ES-I3 (cell line): ENCODE measurements around the gene PDE11A.

ENCODE experiments used
- H3K36me3 ChIP-seq: 2 replicates; pipeline ENCODE4 v1.6.1; 2013; ENCODE audit warnings: mild to moderate bottlenecking, low read length, control low read depth, moderate library complexity; ENCODE audit not compliant: insufficient read depth
- H3K4me1 ChIP-seq: 2 replicates; pipeline ENCODE4 v1.6.1; 2013; ENCODE audit warnings: mild to moderate bottlenecking, control low read depth, low read length; ENCODE audit not compliant: insufficient read depth
- H3K9ac ChIP-seq: 2 replicates; pipeline ENCODE4 v1.6.1; 2013; ENCODE audit warnings: low read depth, mild to moderate bottlenecking, low read length, moderate library complexity
- H3K9me3 ChIP-seq: 2 replicates; pipeline ENCODE4 v1.6.1; 2013; ENCODE audit warnings: mild to moderate bottlenecking, low read length, moderate library complexity; ENCODE audit not compliant: control insufficient read depth, insufficient read depth

Gene PDE11A

DNA sequence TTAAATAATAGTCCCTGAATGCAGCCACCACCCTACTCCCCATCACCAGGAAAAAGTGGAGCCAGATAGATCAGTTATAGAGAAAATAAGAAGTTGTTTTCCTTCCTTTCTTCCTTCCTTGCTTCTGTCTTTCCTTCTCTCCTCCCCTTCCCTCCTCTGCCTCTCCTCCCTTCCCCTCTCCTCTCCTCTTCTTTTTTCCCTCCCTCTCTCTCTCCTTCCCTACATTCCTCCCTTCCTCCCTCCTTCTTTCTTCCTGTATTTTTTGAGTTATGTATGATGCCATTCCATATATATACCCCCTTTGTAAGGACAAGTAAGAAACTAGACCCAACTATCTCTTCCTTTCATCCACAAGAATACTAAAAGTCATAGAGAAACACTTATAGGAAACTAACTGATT, 414.3 kb downstream of the PDE11A start:
- H3K36me3 ChIP-seq: no peaks in the 10 kb centered on the region
- peaks cover 11% of the 10 kb centered on the region for H3K4me1 ChIP-seq
- no peaks in the 10 kb centered on the region for H3K9me3 ChIP-seq
- no peak overlapping the region for H3K9ac ChIP-seq

DNA sequence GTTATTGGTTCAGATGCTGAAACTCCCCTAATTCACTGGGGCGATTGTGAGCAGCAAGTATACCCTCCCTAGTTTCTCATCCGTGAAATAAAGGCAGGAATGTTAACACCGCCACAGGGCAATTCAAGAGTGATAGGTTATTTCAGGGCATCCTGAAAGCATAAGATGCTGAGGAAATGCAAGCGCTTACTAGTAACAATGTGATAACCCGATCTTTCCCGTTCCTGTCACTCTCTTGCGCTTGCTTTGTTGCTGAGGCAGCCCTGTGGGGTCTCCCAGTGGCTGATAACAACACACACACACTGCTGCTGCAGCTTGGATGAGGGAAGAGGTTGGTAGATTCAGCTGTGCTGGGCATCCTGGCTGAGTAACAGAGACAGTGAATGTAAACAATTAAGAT, 420.7 kb downstream of the PDE11A start:
- Histone ChIP-seq H3K36me3 (no peaks in the 10 kb centered on the region), H3K4me1 (peaks cover 19% of the 10 kb centered on the region), H3K9me3 (no peaks in the 10 kb centered on the region; the same call in 1 of the 2 replicates)

DNA sequence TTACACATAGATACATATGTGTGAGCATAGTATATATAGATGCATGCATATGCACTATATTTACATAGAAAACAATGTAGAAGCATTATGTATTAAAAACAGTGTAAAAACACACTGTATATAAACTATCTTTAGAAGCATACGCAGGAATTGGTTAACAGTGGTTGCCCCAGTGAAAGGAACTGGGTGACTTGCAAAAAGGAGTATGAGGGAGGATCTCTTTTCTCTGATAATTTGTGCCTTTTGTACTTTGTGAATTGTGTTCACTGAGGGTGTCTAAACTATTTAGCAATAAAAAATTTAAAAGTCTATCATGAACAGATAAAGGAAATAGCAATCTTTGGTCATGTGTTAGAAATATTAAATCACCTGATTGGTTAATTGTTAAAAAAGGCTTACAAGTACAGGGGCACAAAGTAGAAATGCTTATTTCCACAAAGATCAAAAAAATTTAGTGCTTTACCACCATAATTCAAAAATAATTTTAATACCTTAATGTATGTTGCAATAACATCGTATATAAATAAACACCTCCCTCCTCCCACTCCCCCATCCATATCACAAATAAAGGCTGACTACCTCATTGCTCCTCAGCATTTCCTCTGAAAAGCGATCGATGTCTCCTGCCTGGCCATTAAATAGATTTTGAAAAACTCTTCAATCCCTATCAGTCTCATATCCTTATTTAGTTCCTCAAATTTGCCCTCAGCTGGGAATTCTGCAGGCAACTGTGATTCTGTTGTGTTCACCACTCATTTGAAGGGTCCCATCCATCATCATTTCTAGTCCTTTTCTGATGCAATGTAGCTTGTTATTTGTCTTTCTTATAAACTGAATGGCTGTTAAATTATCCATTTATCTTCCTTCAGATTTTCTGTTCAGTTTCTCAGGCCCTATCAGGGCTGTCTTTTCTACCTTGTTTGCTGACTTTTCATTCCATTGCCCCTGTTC, 422.7 kb downstream of the PDE11A start:
- peaks cover 19% of the 10 kb centered on the region for H3K4me1 ChIP-seq
- no peaks in the 10 kb centered on the region for H3K36me3 ChIP-seq
- H3K9me3 ChIP-seq: no peaks in the 10 kb centered on the region; the same call in 1 of the 2 replicates
- no peak overlapping the region for H3K9ac ChIP-seq

More for the DNA sequence above, 420.7 kb downstream of the PDE11A start:
- H3K9ac ChIP-seq: no peak overlapping the region

DNA sequence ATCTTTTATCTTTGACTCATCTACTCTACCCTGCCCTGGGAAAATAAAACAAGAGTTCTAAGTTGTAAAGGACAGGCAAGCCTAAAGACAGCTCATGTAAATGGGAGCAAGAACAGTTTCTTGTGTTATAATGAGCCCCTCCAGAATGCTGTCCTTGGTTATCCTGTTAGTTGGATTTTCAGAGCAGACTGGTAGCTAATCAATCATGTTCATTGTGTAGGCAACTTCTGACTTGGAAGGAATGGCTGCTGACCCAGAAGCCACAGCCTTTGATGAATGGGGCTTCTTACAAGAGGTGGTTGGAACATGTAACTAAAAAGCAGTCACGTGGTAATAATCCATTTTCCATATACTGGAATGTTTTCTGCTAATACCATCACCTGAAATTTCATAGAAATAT, 425.8 kb downstream of the PDE11A start:
- H3K9me3 ChIP-seq: no peaks in the 10 kb centered on the region; the same call in 1 of the 2 replicates
- H3K9ac ChIP-seq: no peak overlapping the region
- peaks cover 9% of the 10 kb centered on the region for H3K4me1 ChIP-seq
- no peaks in the 10 kb centered on the region for H3K36me3 ChIP-seq

DNA sequence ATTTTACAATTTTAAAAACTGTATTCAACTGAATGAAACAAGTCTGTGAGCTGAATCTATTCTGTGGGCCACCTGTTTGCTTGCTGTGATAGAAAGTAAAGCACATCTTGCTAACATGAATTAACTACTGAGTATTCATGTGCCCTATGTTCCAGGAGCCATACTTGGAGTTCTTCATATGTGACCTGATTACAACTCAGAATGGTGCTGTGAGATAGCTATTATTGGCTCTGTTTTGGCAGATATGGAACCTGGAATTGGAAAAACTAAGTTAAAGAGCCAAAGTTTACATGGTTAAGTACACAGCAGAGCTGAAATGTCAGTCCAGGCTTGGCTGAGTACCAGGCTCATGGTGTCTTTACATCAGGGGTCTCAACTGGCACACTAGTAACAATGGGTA, 426.3 kb downstream of the PDE11A start:
- Histone ChIP-seq H3K9me3 (no peaks in the 10 kb centered on the region; the same call in 1 of the 2 replicates), H3K36me3 (no peaks in the 10 kb centered on the region), H3K9ac (no peak overlapping the region), H3K4me1 (peaks cover 3% of the 10 kb centered on the region)

DNA sequence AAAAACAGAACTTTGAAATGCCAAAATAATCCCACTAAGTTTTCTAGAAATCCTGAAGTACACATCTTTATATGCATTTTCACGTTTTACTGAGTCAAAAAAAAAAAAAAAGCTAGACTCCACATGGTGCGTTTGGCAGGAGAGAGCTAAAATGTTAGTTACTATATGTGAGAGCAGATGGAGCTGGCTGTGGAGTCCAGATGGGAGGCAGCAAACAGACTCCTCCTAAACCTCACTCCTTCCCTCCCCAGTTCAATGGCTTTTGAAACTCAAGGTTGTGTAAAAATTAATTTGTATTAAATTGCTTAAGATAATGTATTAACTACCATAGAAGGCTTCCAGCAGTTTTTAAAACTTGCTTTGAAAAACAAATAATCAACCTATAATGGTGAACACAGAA, 431.2 kb downstream of the PDE11A start:
- Histone ChIP-seq H3K4me1 (no peaks in the 10 kb centered on the region), H3K36me3 (no peaks in the 10 kb centered on the region), H3K9ac (no peak overlapping the region), H3K9me3 (no peaks in the 10 kb centered on the region; the same call in 1 of the 2 replicates)

DNA sequence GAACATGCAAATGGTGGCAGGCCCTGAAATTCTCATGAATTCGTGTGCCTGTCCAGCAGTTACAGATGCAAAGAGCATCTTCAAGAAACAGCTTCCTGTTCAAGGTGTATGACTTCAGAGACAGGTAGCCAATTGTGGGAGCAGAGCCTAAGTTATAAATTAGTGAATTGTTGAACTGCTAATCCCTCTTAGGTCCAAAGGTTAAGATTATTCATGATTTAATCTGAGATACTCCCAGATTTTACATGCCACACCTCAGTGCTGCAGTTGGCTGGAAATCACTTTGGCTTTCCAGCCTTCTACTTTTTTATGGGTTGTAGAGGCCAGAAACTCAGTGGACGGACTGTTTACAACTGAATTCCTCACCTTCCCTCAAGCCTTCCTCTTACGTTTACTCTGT, 432.2 kb downstream of the PDE11A start:
- no peaks in the 10 kb centered on the region for H3K4me1 ChIP-seq
- no peak overlapping the region for H3K9ac ChIP-seq
- H3K36me3 ChIP-seq: no peaks in the 10 kb centered on the region
- no peaks in the 10 kb centered on the region; the same call in 1 of the 2 replicates for H3K9me3 ChIP-seq

DNA sequence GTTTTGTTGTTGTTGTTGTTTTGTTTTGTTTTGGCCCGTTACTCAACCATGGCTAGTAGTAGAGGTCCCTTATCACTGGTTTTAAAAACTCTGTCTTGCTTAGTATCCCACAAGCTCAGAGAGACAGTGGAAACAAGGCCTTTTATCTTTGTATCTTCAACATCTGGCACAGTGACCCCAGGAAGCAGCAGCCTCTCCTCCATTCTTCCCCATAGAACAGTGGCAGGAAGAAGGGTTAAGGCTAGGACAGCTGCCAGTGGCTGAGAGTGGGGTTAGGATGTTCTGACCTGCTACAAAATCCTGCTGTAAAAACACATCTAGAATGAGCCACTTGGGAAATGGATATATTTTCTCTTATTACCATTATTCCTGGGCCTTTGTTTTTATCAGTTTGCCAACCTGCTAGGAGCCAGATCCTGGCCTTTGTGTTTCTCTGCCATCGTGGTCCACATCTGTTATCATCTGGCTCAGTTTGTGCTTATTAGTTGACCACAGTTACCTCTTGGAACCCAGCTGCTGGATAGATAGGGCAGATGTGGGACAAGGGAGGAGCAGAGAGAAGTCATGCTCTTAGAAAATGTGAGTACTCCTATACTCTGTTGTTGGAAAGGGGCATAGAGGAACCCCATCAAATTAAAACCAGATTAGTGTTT, 433.2 kb downstream of the PDE11A start:
- Histone ChIP-seq H3K36me3 (no peaks in the 10 kb centered on the region), H3K9me3 (no peaks in the 10 kb centered on the region; the same call in 1 of the 2 replicates), H3K4me1 (no peaks in the 10 kb centered on the region), H3K9ac (no peak overlapping the region)

DNA sequence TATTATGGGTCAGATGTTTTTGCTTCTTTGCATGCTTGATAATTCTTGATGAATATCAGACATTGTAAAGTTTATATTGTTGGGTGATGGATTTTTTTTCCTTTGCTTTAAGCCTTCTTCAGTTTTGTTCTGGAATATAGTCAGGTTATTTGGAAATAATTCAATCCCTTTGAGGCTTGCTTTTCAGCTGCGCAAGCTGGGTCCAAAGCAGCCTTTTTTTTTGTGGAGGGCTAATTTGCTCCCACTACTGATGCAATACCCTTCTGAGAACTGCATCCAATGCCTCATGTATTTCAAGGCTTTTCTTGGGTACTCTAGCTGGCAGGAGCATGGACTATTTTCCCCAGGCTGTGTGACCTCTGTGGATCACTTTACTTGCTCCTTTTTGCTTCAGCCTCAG, 434.1 kb downstream of the PDE11A start:
- H3K4me1 ChIP-seq: no peaks in the 10 kb centered on the region; the same call in 1 of the 2 replicates
- no peaks in the 10 kb centered on the region for H3K36me3 ChIP-seq
- no peak overlapping the region for H3K9ac ChIP-seq
- no peaks in the 10 kb centered on the region; the same call in 1 of the 2 replicates for H3K9me3 ChIP-seq

DNA sequence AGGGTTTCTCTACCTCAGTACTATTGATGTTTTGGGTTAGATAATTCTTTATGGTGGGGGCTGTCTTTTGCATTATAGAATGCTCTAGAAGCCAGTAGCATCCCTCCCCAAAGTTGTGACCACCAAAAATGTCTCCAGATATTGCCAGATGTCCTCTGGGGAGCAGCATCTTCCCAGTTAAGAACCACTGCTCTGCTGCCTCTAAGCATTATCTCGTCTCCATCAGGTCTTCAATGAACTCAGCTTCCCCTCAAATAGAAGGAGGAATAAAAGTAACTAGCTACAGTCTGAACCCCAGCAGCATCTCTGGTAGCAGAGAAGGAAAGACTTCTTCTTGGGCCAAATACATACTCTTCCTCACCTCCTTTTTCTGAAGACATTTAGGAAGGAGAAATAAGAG, 435.9 kb downstream of the PDE11A start:
- Histone ChIP-seq H3K9ac (no peak overlapping the region), H3K9me3 (no peaks in the 10 kb centered on the region; the same call in 1 of the 2 replicates), H3K4me1 (no peaks in the 10 kb centered on the region; the same call in 1 of the 2 replicates), H3K36me3 (no peaks in the 10 kb centered on the region)

DNA sequence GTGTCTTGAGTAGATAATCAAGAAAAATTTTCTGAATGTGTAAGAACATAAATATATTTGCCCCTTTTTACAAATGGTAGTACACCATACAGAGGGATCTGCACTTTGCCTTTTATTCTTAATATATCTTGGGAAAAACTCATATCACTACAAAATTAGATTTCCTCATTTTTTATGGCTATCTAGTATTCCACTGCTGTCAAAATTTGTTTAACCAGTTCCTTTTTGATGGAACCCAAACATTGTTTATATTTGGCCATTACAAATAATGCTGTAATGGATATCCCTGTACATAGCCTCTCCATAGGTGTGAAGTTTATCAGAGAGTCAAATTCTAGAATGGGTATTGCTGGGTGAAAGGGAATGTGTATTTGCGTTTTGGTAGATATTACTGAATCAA, 436.9 kb downstream of the PDE11A start:
- no peaks in the 10 kb centered on the region; the same call in 1 of the 2 replicates for H3K4me1 ChIP-seq
- no peaks in the 10 kb centered on the region for H3K36me3 ChIP-seq
- no peak overlapping the region for H3K9ac ChIP-seq
- H3K9me3 ChIP-seq: no peaks in the 10 kb centered on the region; the same call in 1 of the 2 replicates

DNA sequence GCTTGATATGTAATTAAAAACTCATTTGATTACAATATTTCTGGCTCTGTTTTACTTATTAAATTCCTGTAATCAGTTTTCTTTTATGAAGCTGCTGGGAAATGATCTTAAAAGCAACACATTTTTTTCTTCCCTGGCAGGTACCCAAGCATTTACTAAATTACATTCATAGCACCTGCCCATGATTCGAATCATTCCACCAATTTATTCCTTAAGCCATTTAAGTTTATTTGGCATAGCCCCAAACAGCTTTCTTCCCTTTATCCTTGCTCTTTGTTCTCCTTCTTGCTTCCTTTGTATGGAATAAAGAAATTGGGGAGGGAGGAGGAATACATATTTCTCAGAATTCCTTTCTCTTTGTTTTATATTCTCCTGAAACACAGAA, 438.7 kb downstream of the PDE11A start:
- Histone ChIP-seq H3K4me1 (no peaks in the 10 kb centered on the region; the same call in 1 of the 2 replicates), H3K9ac (peak overlapping the region; percentile 53; the same call in 1 of the 2 replicates), H3K9me3 (no peaks in the 10 kb centered on the region), H3K36me3 (no peaks in the 10 kb centered on the region)

DNA sequence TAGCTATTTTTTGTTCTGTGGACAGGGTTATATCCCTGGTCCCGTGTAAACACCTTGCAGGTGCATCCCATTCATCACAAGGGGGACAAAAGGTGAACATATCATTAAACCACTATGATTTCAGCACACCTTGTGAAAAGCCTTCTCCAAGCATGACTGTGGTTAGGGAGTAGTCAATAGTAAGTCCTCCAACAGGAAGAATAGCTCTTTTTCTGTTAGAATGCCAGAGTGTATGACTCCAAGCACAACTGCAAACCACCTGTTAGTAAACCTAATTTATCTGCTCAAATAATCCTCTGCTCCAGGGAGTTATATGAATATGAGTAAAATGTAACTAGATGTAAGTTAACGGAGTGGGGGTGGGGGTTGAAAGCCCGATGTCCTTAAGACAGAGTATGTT, 439.5 kb downstream of the PDE11A start:
- no peak overlapping the region for H3K9ac ChIP-seq
- H3K36me3 ChIP-seq: no peaks in the 10 kb centered on the region
- no peaks in the 10 kb centered on the region; the same call in 1 of the 2 replicates for H3K4me1 ChIP-seq
- H3K9me3 ChIP-seq: no peaks in the 10 kb centered on the region

DNA sequence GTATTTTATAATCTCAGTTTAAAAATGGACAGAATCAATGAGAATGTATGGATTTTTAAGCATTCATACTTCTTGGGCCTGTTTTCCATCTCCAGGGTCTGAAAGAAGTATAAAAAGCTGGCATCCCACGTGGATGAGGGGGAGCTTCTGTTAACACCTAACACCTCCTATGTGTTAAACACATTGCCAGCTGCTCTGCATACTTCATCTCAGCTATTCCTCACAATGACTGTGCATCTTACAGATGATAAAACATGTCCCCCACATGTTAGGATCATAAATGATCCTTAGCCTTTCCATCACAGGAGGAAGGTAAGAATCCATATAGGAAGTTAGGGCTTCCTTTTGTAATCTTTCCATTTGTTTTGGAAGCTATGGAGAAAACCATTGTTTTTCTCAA, 440.9 kb downstream of the PDE11A start:
- Histone ChIP-seq H3K4me1 (no peaks in the 10 kb centered on the region; the same call in 1 of the 2 replicates), H3K36me3 (no peaks in the 10 kb centered on the region), H3K9ac (no peak overlapping the region), H3K9me3 (no peaks in the 10 kb centered on the region)
